ENCODE data around the gene NEFH. TPM values are rescaled to one million over a fixed set of nuclear protein-coding genes. Genes with fewer than 3 reads are reported as not detected.

Gene NEFH
- polyA plus RNA-seq, 1 of the 3 experiments (the other 2 are of a cell fraction), result 3.5 TPM

GRCh38 chr22:29530716-29531115, 50.7 kb downstream of the NEFH start:
- no peak overlapping the region for H3K4me2 ChIP-seq
- 0 out of 2 replicates have a peak, but pooled peaks cover 3% of the 10 kb centered on the region for H3K79me2 ChIP-seq (ENCODE audit: insufficient read depth)
- WGBS (ENCODE audit: low lambda C conversion rate), result 93% methylated on average over 4 of the region's 4 CpGs
- no peaks in the 10 kb centered on the region for H3K27me3 ChIP-seq (ENCODE audit: insufficient read depth)
- H4K20me1 ChIP-seq (ENCODE audit: insufficient read depth), result no peaks in the 10 kb centered on the region
- H3K4me1 ChIP-seq (ENCODE audit: control insufficient read depth in 1 of 2, insufficient read depth in 2 of 2, low read depth in 1 of 2, low read length in 1 of 2), result no peaks in the 10 kb centered on the region
- H3K9me2 ChIP-seq, result no peaks in the 10 kb centered on the region
- POLR2A ChIA-PET, result no interaction called here
- no peak overlapping the region for H3K9ac ChIP-seq
- no peak overlapping the region for H3K27ac ChIP-seq (ENCODE audit: low read depth in 2 of 2, low read length in 1 of 2)
- H3K36me3 ChIP-seq (replicated peaks in 1 of 2; ENCODE audit: control insufficient read depth in 1 of 2, insufficient read depth in 2 of 2, low read length in 1 of 2), result peaks cover 80 to 86% of the 10 kb centered on the region in 2 experiments
- H2AFZ ChIP-seq (ENCODE audit: low read depth), result no peak overlapping the region
- no peaks in the 10 kb centered on the region for H3F3A ChIP-seq (replicated peaks; ENCODE audit: insufficient read depth)
- DNase-seq, result no peak
- H3K4me3 ChIP-seq (ENCODE audit: low read depth in 2 of 2, low read length in 1 of 2), result no peak overlapping the region
- CTCF ChIA-PET, result interaction anchor here (1.2 to 1.5 kb wide), 2 partner anchors 12 to 172 kb away, joined by 4 to 5 read pairs; no protein-coding TSS in a partner anchor
- TF ChIP-seq RCOR1 (IDR thresholded peaks at IDR 0.05; ENCODE audit: low read length) (no peak), YY1 (IDR thresholded peaks at IDR 0.05; ENCODE audit: low read depth) (no peak), RAD21 (IDR thresholded peaks at IDR 0.05; ENCODE audit: low read length) (no peak), TCF12 (IDR thresholded peaks at IDR 0.05) (no peak), ELF1 (IDR thresholded peaks at IDR 0.05) (no peak), NFIC (IDR thresholded peaks at IDR 0.05; ENCODE audit: borderline replicate concordance) (no peak), EP300 (IDR thresholded peaks at IDR 0.05; ENCODE audit: borderline replicate concordance in 1 of 2, low read depth in 1 of 2, low read length in 1 of 2) (no peak), USF2 (IDR thresholded peaks at IDR 0.05; ENCODE audit: borderline replicate concordance, low read depth, low read length) (no peak), POLR2AphosphoS5 (IDR thresholded peaks at IDR 0.05; ENCODE audit: low read depth, low read length) (no peak), PBX3 (IDR thresholded peaks at IDR 0.05) (no peak), JUND (IDR thresholded peaks at IDR 0.05) (no peak)
- TF ChIP-seq, protein P1, sequence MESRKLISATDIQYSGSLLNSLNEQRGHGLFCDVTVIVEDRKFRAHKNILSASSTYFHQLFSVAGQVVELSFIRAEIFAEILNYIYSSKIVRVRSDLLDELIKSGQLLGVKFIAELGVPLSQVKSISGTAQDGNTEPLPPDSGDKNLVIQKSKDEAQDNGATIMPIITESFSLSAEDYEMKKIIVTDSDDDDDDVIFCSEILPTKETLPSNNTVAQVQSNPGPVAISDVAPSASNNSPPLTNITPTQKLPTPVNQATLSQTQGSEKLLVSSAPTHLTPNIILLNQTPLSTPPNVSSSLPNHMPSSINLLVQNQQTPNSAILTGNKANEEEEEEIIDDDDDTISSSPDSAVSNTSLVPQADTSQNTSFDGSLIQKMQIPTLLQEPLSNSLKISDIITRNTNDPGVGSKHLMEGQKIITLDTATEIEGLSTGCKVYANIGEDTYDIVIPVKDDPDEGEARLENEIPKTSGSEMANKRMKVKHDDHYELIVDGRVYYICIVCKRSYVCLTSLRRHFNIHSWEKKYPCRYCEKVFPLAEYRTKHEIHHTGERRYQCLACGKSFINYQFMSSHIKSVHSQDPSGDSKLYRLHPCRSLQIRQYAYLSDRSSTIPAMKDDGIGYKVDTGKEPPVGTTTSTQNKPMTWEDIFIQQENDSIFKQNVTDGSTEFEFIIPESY (IDR thresholded peaks at IDR 0.05; ENCODE audit: borderline replicate concordance, low read depth), result no peak
- no peaks in the 10 kb centered on the region for H3K9me3 ChIP-seq

- Histone ChIP-seq H3K79me2 (ENCODE audit: insufficient read depth) (0 out of 2 replicates have a peak, but pooled peaks cover 3% of the 10 kb centered on the region), H3K36me3 (replicated peaks in 1 of 2; ENCODE audit: control insufficient read depth in 1 of 2, insufficient read depth in 2 of 2, low read length in 1 of 2) (peaks cover 81 to 86% of the 10 kb centered on the region in 2 experiments), H3K27me3 (ENCODE audit: insufficient read depth) (no peaks in the 10 kb centered on the region), H3K9me2 (no peaks in the 10 kb centered on the region), H3K4me1 (ENCODE audit: control insufficient read depth in 1 of 2, insufficient read depth in 2 of 2, low read depth in 1 of 2, low read length in 1 of 2) (no peaks in the 10 kb centered on the region), H3K9me3 (no peaks in the 10 kb centered on the region), H3K9ac (no peak overlapping the region), H2AFZ (ENCODE audit: low read depth) (no peak overlapping the region), H3K4me2 (no peak overlapping the region), H3K4me3 (ENCODE audit: low read depth in 2 of 2, low read length in 1 of 2) (no peak overlapping the region), H3F3A (replicated peaks; ENCODE audit: insufficient read depth) (no peaks in the 10 kb centered on the region), H4K20me1 (ENCODE audit: insufficient read depth) (no peaks in the 10 kb centered on the region), H3K27ac (ENCODE audit: low read depth in 2 of 2, low read length in 1 of 2) (no peak overlapping the region)
- WGBS (ENCODE audit: low lambda C conversion rate), result 100% methylated on average over 1 of the region's 4 CpGs
- ChIA-PET POLR2A (no interaction called here), CTCF (interaction anchor here (1.2 kb wide), 1 partner anchor 172 kb away, joined by 4 read pairs; no protein-coding TSS in a partner anchor)
- DNase-seq, result no peak
- no peak for TF ChIP-seq MXI1 (IDR thresholded peaks at IDR 0.05; ENCODE audit: low read depth, low read length)
- no peak for TF ChIP-seq CHD2 (IDR thresholded peaks at IDR 0.05; ENCODE audit: low read length, partially characterized antibody)
- TF ChIP-seq, protein P2, sequence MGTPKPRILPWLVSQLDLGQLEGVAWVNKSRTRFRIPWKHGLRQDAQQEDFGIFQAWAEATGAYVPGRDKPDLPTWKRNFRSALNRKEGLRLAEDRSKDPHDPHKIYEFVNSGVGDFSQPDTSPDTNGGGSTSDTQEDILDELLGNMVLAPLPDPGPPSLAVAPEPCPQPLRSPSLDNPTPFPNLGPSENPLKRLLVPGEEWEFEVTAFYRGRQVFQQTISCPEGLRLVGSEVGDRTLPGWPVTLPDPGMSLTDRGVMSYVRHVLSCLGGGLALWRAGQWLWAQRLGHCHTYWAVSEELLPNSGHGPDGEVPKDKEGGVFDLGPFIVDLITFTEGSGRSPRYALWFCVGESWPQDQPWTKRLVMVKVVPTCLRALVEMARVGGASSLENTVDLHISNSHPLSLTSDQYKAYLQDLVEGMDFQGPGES (IDR thresholded peaks at IDR 0.05; ENCODE audit: low read depth, low read length), result no peak
Observed at GRCh38 chr22:29531419-29531818, 51.4 kb downstream of the NEFH start.
